Measurements from ENCODE around the gene OR4B1.

Gene OR4B1

DNA sequence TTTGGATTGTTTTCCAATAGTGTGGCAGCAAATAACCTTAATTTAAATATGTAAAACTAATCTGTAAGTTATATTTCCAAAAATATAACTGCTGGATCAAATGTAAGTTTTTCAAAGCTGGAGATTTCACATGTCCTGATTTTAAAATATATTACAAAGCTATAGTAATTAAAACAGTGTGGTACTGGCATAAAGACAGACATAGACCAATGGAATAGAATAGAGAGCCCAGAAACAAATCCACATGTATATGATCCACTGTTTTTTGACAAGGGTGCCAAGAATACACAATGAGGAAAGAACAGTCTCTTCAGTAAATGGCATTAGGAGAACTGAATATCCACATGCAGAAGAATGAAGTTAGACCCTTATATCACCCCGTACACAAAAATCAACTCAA lies 32.3 kb downstream of the OR4B1 start:
- in situ Hi-C loops (cut with MboI; ENCODE audit: low sequenced_read_pairs): no loop called here

DNA sequence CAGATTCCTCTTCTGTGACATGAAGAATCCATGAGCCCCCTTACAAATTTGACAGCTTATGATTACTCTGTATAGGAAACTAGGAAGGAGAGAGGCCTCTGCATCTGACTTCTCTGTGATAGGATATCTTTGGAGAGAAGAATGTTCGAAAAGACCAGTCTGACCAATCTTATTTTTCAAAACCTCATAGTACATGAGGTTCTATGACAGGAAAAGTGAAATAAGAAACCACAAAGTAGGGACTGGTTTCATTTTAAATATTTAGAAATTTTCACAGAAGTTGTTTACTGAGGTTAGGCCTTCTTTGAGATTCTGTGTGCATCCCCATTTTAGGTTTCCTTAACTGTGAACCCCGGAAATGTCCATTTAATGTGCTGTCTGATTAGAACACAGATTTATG lies 45.0 kb downstream of the OR4B1 start:
- in situ Hi-C loops (cut with MboI; ENCODE audit: low sequenced_read_pairs): no loop called here

DNA sequence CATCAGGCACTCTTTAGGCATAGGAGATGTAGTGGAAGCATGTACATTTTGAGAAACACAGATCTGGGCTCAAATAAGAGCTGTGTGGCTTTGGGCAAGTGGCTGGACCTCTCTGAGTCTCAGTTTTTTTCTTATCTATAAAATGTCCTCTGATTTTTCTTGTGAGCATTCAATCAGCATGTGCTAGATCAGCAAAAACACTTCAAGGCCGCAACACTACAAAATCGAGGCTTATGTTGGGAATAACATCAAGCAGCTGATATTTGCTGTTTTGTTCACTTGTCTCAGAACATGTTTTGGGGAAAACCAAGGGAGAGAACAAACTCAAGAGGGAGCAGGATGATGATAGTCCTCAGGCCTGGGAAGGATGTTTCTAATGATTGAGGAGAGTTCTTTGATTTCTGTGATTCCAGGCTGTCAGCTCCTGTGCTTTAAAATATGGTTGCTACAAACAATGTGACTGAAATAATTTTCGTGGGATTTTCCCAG lies 46.9 kb downstream of the OR4B1 start, which contains the start of gene OR4X1:
OR4X1 (plus strand) TSS at position 439 of the 489 bp plus-strand sequence; CDS start at position 439, 0 bp downstream.
- in situ Hi-C loops (cut with MboI; ENCODE audit: low sequenced_read_pairs): no loop called here
